NCI-H345 (cell line): ENCODE data around the gene RACGAP1.

Source experiments
- DNase-seq: peaks from one replicate; lab custom pipeline; 2025; lab: John Stamatoyannopoulos, UW

Gene RACGAP1, protein sequence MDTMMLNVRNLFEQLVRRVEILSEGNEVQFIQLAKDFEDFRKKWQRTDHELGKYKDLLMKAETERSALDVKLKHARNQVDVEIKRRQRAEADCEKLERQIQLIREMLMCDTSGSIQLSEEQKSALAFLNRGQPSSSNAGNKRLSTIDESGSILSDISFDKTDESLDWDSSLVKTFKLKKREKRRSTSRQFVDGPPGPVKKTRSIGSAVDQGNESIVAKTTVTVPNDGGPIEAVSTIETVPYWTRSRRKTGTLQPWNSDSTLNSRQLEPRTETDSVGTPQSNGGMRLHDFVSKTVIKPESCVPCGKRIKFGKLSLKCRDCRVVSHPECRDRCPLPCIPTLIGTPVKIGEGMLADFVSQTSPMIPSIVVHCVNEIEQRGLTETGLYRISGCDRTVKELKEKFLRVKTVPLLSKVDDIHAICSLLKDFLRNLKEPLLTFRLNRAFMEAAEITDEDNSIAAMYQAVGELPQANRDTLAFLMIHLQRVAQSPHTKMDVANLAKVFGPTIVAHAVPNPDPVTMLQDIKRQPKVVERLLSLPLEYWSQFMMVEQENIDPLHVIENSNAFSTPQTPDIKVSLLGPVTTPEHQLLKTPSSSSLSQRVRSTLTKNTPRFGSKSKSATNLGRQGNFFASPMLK

DNA sequence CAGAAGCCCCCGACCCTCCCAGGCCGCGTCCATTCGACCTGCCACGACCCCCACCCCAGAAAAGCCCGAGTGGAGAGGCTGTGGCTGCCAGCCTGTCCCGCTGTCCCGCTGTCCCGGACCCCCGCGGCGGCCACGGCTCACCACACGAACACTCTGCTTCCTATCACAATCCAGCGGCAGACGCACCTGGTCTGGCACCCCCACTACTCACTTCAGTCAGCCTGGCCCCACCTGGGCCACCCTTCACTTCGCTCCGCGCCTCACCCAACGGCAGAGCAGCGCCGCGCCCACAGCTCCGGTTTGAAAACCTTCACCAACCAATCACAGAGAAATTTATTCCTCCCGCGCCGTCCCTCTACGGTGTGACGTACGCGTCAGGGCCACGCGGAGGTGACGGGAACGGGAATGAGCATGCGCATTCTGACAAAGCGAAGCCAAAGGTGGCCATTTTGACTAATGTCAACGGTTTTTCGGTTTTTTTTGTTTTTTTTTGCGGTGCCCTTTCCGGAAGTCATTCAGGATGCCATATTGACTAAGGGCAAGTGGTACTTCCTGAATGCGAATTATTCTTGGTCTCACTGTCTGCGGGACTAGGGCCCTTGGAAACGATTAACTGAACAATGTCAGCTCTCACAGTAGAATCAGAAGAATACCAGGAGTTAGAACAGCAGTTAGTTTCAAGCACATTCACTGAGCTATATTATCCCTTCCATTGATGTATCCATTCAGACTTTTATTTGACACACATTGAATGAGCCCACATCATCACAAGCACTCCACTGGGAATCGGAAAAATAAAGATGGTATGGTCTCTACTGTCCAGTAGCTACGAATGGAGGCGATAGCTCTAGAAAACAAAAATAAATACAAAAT is at the start of gene RACGAP1:
Gene RACGAP1, minus strand, starts transcription at position 308 of the 873 bp plus-strand sequence. CDS start 8,779 bp downstream, outside the sequence.
- peak; percentile 92 for DNase-seq

DNA sequence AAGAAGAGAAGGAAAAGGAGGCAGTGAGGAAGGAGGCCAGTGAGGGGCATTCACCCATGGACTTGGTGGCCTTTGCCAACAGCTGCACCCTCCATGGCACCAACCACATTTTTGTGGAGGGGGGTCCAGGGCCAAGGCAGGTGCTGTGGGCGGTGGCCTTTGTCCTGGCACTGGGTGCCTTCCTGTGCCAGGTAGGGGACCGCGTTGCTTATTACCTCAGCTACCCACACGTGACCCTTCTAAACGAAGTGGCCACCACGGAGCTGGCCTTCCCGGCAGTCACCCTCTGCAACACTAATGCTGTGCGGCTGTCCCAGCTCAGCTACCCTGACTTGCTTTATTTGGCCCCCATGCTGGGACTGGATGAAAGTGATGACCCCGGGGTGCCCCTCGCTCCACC is 48.4 kb upstream of the RACGAP1 start:
- no peak for DNase-seq

GRCh38 chr12:50073206-50073605 is 47.9 kb upstream of the RACGAP1 start:
- no peak for DNase-seq

DNA sequence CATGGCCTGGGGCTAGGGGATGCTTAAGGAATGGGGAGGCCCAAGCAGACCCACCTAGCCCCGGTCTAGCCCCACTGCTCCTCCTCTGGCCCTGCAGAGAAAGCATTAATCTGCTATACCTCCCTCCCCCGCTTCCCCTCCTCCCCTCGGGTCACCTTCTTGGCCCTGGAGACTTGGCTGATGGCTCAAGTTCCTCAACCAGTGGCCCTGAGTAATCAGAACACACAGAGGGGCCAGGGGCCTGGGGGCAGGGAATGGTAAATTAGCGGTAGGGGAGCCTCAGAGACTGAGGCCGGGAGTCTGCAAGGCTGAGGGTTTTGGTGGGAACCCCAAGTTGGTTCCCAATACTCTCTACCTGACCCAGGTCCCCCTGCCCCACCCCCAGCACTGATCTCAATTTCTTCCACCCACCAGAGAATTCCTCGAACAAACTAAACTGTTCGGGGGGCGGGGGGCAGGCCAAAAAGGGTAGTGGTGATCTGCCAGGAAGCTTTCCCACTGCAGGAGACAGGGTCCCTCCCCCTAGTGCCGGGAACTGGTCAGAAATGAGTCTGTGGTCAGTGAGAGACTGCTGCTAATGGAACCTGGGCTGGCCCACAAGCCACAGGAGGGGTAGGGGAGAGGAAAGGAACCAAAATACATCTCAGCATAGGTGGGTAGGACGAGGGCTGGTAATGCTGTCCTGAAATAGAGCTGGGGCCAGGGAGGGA is 47.1 kb upstream of the RACGAP1 start:
- no peak for DNase-seq

DNA sequence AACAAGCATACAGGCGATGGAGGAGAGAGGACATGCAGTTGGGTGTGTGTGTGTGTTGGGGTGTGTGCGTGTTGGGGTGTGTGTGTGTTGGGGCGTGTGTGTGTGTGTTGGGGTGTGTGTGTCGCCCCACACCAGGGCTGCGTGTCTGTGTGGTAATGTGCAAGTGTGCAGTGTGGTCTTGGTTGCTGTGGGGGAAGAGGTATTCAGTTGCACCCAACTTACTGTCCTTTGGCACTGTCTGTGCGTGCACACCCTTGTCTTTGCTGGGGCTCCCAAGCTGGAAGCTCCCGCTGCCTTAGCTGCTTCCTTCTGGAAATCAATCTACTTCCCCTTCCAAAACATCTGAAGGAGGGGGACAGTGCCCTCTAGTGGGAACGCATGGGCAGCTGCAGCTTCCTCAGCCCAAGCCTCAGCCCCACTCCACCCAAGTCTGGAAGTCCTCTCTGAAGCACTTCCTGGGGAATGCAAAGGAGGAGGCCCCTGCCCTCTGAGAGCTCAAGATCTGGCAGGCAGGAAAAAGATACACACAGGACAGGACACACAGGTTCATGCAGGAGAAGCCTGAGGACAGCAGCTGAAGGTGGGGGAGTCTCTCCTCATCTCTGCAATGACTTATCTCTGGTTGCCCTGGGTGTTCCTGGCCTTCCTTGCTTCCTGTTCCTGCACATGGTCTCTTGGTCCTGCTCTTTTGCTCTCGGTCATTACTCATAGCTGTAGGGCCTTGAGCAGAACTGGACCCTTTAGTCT is 45.2 kb upstream of the RACGAP1 start:
- peak; percentile 7 for DNase-seq

DNA sequence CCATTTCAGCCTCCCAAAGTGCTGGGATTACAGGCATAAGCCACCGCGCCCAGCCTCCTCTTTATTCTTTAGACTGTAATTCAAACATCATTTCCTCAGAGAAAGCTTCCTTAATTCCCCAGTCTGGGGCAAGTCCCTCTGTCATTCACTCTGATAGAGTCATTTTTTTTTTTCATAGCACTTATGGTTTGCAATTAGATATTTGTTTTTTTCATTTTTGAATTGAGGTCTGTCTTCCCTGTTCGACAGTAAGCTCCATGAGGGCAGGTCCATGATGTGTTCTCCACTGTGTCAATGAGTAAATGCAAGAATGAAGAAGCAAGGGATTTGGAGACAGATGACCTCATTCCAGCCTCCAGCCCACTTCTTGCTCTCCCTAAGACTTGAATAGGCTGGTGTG is 44.2 kb upstream of the RACGAP1 start:
- DNase-seq, result no peak

DNA sequence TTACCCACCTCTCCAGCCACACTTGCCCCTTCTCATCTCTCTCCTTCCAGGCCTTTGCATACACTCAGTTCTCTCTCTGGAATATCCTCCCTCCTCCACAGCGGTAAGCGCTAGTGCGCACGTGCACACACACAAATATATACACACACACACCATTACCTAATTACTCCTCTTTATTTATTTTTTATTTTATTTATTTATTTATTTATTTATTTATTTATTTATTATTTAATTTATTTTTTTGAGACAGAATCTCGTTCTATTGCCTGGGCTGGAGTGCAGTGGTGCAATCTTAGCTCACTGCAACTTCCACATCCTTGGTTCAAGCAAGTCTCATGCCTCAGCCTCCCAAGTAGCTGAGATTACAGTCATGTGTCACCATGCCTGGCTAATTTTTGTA is 43.8 kb upstream of the RACGAP1 start:
- DNase-seq, result no peak

DNA sequence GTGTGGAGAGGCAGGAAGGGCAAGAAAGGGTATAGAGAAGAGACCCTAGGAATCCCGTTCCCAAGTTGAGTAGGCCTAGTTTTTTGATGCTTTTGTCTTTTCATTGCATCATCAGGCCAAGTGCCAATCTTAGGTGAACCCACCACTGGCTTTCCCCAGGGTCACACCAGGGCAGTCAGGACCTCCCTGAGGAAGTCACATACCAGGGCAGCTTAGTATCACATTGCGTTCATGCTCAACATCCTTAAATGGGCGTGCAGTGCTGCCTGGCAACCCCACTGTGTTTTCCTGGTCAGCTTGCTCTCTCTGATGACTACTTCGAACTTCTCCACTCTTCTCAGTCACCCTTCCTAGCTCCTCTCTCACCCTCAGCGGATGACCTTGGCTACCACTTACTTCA is 41.1 kb upstream of the RACGAP1 start:
- DNase-seq, result no peak

DNA sequence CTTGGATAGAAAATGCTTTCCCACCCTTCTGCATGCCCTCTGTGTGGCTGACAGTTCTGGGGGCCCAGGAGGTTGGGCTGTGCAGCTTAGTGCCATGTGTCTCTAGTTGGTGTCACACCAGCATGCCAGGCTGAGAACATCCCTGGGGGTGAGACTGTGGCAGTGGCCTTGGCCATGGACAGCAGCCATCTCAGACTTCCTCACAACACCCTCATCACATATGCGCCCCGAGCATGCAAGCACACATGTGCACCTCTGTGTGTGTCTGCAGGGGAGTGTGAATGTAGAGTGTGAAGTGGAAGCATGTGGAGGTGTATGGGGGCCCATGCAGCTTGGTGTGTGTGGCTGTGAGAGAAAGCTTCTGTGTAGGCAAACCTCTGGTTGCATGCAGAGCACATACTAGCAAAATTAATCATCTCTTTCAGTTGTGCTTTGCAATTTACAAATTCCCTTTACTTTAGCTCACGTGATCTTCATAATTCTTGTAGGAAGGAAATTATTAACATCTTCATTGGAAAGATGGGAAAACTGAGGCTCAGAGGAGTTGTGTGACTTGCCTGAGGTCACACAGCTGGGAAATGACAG is 40.5 kb upstream of the RACGAP1 start:
- no peak for DNase-seq

GRCh38 chr12:50062728-50063460 is 37.6 kb upstream of the RACGAP1 start:
- DNase-seq, result no peak

GRCh38 chr12:50061946-50062686 is 36.8 kb upstream of the RACGAP1 start:
- no peak for DNase-seq

- DNase-seq, result no peak
Measured at GRCh38 chr12:50061171-50061570, 35.9 kb upstream of the RACGAP1 start.

GRCh38 chr12:50060120-50060468 is 34.8 kb upstream of the RACGAP1 start:
- no peak for DNase-seq

DNA sequence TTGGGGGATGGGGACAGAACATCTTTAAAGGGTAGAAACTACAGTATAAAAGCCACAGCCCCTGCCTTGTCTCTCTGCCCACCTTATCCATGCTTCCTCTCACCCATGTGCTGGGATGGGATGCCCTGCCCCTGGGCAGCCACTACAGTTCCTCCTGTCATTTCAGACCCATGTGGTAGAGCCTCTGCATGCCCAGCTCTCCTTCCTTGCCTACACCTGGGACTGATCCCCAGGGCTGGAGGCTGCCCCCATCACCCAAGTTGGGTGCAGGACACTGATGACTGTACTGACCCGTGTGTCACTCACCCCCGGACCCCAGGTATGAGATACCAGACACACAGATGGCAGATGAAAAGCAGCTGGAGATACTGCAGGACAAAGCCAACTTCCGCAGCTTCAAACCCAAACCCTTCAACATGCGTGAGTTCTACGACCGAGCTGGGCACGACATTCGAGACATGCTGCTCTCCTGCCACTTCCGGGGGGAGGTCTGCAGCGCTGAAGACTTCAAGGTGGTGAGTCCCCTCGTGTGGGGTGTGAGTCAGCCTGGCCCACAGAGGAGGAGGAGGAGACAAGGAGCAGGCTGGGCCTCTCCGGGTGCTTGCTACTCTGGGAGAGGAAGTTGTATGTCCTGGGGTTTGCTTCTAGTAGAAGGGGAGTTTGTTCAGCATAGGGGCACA is 34.3 kb upstream of the RACGAP1 start:
- no peak for DNase-seq

GRCh38 chr12:50058743-50059312 is 33.5 kb upstream of the RACGAP1 start:
- no peak for DNase-seq

DNA sequence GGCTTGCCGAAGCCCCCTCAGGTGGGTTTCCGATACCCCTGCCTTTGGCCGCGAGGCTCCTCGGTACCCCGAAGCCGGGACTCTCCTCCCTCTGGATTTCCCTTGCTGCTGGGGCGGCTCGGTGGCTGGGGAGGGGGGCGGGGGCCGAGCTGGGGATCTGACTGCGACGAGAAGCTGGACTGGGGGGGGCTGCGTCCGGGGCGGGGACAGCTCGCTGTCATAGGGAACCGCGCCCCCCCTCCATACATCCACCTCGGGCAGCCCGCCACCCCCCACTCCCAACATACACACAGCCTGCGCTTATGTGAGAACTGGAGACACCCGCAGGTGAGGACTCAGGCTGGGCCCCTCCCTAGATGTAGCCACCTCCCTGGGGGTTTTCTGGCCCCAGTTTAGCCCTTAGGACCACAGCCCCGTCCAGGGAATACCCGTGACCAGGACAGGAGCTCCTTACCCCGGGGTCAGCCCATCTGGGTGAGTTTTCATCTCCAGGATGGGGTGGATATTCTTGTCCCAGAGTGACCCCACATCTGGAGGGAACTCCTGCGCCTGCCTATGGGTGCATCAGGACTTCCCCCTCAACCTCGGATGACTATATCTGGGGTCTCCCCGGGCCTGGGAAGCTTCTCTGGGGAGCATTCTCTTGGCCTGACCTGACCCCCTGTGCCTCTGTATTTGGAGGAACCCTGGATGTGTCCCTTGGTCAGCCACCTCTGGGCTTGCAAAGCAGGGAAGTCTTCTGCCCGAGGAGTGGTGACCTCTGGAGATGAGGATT is 32.8 kb upstream of the RACGAP1 start:
- no peak for DNase-seq

DNA sequence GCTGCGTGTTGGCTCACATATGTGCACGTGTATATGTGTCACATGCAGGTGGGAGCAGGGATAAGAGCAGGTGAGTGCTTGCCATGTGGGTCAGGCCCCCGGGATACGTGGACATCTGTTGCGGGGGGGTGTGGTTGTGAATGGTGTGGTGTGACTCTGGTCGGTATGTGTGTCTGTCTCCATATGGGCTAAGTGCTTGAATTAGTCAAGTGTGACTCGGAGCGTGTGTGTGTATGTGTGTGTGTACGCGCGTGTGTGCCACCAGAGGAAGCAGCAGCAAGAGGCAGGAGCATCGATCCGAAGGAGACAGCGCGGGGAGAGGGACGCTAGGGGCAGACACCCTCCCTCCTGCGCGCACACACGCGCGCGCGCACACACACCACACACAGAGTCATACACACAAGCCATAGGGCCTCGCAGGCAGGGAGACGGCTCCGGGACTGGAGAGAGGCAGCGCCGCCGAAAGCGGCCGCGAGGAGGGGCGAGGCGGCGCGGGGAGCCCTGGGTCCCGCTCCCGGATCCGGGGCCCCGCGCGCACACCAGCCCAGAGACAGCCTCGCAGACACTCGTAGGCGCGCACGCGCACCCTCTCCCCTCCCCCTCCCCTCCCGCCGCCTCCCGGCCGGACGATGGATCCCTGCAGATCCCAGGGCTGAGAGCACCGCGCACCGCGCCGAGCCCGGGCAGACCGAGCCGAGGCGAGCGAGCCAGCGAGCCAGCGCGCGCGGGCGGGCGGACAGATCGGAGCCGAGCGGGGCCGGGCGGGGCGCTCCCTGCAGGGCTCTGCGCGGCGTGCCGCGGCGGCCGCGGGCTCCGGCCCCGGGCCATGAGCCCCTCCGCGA is 31.9 kb upstream of the RACGAP1 start, which contains the start of gene ASIC1:
Gene ASIC1, plus strand, starts transcription at position 597 of the 842 bp plus-strand sequence. CDS start 1,171 bp downstream, outside the sequence.
- no peak for DNase-seq
